ENCODE results near the gene STX2.
A peak's percentile ranks its signal among the peaks of the same experiment; 100 is the strongest.

DNA sequence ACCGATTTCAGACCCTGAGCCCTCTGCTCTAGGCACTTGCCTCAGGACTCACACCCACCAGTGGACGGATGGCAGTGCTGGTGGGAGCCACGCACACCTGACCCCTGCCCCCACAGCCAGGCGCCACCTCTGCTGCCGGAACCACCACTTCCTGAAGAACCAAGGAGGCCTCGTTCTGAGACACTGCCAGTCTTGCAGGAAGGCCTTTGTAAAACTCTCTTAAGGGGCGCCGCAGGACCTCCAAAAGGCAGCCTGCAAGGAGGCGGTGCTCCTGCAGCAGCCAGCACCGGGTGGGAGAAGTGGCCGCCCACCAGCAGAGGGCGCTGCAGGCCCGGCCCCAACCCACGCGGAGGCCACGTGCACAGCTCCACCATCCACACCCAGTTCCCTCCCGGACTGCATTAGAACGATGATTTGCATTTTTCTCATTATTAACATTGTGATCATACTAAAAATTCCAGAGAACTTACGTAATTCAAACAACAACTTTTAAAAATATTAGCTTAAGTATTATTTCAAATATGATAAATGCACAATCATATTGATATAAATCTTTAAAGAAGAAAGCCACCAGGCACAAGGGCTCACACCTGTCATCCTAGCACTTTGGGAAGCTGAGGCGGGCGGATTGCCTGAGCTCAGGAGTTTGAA, 12.8 kb downstream of the STX2 start:
- TF ChIP-seq, protein P1, sequence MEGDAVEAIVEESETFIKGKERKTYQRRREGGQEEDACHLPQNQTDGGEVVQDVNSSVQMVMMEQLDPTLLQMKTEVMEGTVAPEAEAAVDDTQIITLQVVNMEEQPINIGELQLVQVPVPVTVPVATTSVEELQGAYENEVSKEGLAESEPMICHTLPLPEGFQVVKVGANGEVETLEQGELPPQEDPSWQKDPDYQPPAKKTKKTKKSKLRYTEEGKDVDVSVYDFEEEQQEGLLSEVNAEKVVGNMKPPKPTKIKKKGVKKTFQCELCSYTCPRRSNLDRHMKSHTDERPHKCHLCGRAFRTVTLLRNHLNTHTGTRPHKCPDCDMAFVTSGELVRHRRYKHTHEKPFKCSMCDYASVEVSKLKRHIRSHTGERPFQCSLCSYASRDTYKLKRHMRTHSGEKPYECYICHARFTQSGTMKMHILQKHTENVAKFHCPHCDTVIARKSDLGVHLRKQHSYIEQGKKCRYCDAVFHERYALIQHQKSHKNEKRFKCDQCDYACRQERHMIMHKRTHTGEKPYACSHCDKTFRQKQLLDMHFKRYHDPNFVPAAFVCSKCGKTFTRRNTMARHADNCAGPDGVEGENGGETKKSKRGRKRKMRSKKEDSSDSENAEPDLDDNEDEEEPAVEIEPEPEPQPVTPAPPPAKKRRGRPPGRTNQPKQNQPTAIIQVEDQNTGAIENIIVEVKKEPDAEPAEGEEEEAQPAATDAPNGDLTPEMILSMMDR (IDR thresholded peaks at IDR 0.05; ENCODE audit: insufficient read depth, low read length, poor library complexity, severe bottlenecking): peak; percentile 80
- no peak for TF ChIP-seq EZH2phosphoT487 (conservative IDR thresholded peaks at IDR 0.05; ENCODE audit: low read length)

All from SU-DHL-6 (cell line).